ENCODE measurements around the gene SCAF8.
"Not testable (repeated sequence)": the region's sequence is repeated elsewhere in the genome, so short reads cannot be mapped to it uniquely, and the experiment has no call there.

Gene SCAF8

DNA sequence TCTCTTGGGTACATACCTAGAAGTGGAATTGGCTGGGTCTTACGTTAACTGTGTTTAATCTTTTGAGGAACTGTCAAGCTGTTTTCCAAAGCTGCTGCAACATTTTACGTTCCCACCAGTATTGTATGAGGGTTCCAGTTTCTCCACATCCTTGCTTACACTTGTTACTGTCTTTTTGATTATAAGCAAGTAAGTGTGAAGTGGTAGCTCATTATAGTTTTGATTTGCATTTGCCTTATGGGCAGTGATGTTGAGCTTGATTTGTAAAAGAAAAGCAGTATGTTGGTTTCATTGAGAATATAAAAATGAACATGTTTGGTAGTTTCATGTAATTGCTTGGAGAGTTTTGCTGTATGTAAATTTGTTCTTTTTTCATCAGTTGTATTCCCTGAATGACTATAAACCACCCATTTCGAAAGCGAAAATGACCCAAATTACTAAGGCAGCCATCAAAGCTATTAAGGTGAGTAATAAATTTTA, 40.4 kb downstream of the SCAF8 start:
- no peak for DNase-seq (ENCODE audit: low read depth in 1 of 2, low spot score in 1 of 2)

DNA sequence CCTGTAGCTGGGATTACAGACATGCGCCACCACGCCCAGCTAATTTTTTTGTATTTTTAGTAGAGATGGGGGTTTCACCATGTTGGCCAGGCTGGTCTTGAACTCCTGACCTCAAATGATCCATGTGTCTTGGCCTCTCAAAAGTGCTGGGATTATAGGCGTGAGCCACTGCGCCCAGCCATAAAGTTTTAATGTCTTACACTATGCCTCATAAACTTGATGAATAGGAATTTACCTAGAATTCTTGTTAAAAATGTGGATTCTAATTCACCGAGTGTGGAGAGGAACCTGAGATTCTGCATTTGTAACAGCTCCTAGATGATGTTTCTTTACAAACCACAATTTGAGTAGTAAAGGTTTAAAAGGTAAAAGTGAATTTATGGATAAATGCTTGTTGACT, 45.9 kb downstream of the SCAF8 start:
- not testable (repeated sequence) for DNase-seq (ENCODE audit: low read depth in 1 of 2, low spot score in 1 of 2)

DNA sequence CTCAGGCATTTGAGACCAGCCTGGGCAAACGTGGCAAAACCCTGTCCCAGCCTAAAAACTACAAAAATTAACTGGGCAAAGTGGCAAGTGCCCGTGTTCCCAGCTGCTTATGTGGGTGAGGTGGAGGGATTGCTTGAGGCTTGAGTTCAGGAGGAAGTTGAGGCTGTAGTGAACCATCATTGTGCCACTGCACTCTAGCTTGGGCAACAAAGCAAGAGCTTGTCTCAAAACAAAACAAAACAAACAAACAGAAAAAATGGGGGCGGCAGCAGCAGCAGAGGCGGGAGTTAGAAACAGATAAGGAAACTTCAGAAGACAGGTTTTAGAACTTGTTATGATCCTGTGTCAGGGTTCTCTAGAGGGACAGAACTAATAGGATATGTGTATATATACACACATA, 49.0 kb downstream of the SCAF8 start:
- DNase-seq (ENCODE audit: low read depth in 1 of 2, low spot score in 1 of 2) = no peak

DNA sequence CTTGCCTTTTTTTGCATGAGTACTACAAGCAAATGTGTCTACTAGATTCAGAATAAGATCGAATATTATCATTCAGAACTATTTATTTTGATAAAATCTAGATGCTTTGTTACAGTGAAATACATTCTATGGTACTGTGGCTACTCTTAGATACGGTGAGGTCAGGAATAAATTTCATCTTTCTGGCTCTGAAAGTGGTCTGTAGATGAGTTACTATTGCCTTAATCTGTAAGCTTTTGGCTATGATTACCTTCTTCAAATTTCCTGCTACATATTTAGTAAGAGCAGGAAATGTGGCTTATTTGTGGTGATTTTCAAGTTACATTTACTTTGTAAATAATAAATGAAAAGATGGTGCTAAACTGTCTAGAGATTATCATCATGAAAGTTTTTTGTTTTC, 50.0 kb downstream of the SCAF8 start:
- DNase-seq (ENCODE audit: low read depth in 1 of 2, low spot score in 1 of 2) = no peak

DNA sequence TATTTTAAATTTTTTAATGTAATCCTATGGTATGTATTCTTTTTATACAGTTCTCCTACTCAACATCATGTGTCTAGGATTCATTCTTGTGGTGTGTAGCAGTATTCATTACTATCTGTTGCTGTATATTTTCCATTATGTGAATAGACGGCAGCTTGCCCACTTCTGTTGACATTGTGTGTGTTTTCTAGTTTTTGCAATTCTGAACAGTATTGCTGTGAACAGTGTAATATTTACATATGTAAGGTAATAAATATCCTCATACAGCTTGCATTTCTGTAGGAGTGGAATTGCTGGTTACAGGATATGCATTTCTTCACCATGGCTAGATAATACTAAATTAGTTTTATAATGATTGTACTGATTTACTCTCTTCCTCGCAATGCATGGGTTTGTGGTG, 51.9 kb downstream of the SCAF8 start:
- no peak for DNase-seq (ENCODE audit: low read depth in 1 of 2, low spot score in 1 of 2)

DNA sequence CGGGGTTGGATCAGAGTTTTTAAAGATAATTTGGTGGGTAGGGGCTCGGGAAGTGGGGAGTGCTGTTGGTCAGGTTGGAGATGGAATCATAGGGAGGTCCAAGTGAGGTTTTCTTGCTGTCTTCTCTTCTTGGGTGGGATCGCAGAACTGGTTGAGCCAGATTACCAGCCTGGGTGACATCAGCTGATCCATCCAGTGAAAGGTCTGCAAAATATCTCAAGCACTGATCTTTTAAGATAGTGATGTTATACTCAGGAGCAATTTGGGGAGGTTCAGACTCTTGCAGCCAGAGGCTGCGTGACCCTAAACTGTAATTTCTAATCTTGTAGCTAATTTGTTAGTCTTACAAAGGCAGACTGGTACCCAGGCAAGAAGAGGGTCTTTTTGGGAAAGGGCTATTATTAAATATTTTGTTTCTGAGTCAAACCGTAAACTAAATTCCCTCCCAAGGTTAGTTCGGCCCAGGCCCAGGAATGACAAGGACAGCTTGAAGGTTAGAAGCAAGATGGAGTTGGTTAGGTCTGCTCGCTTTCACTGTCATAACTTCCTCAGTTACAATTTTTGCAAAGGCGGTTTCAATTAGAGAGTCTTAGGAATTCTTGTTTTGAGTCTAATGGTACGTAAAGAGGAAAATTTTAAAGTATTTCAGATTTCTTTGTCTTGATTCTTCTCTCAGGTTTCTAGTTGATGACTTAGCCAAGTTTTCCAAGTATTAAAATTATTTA, 53.1 kb downstream of the SCAF8 start:
- DNase-seq (ENCODE audit: low read depth in 1 of 2, low spot score in 1 of 2) = no peak

DNA sequence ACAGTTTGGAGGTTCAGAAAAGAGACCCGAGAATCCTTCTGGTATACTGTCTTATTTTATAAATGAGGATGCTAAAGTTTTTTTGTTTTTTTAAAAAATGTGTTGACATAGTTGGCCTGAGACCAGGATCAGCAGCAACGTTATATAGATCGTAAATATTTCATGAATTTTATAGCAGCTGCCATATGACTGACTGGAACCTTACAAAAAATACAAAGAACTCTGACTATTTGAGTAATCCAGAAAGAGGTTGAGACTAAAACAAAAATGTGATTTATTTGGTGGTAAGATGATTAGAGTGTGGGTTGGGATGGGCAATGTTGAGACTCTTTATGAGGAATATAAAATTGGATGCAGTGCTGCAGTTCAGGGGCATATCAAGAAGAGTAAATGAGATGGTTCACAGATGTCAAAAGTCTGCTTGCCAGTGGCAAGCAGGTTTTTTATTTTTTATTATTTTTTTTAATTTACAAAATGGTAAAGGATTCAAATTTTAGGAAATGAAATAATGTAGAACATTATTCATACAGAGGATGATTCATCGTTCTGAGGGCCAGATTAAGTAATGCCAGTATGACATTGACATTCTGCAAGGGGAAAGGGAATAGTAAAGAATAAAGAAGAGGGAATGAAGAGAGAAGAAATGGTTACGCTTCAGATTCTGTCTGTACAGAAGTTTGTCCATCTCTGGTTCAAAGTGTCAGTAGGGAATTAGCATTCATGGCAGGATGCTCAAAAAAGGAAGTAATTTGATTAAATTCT, 58.5 kb downstream of the SCAF8 start:
- no peak for DNase-seq (ENCODE audit: low read depth in 1 of 2, low spot score in 1 of 2)

DNA sequence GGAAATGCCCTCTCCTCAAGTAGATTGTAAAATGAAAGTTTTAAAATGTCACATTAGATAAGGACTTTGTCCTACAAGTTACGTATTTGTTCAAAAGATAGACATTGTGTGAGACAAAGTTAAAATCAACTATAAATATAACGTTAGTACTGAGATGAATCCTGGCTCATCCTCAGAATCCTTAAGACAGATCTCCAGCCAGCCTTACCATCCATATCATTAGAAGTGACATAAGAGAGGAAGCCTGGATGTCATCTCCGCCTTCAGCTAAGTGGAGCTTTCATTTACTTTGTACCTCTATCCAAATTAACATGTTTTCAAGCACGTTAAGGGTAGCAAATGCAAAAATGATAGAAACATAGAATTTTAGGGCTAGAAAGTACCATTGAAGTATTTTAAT, 59.1 kb downstream of the SCAF8 start:
- no peak for DNase-seq (ENCODE audit: low read depth in 1 of 2, low spot score in 1 of 2)

DNA sequence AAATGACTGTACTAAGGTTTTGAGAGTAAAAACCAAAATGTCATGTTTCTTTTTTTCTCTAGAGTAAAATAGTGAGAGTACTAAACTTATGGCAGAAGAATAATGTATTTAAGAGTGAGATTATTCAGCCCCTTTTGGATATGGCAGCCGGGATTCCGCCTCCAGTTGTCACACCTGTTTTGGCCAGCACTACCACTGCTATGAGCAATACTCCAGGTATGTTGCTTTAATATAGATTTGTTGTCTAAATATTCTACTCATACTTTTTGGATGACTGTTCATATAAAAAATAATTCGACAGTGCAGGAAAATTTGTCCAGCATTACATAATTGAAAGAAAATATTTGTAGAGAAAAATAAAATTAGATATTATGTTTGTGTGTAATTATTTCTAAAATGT, 59.5 kb downstream of the SCAF8 start:
- DNase-seq (ENCODE audit: low read depth in 1 of 2, low spot score in 1 of 2) = no peak

DNA sequence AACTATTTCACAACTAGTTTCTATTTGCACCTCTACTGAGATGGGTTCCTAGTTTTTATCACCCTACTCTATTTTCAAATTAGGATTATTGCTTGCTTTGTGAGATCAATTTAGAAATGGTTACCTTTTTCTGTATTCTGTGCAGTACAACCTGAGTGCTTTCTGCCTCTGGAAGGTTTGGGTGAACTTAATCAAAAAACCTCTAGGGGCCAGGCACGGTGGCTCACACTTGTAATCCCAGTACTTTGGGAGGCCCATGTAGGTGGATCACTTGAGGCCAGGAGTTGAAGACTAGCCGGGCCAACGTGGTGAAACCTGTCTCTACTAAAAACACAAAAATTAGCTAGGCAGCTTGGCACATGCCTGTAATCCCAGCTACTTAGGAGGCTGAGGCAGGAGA, 63.3 kb downstream of the SCAF8 start:
- DNase-seq (ENCODE audit: low read depth in 1 of 2, low spot score in 1 of 2) = no peak

DNA sequence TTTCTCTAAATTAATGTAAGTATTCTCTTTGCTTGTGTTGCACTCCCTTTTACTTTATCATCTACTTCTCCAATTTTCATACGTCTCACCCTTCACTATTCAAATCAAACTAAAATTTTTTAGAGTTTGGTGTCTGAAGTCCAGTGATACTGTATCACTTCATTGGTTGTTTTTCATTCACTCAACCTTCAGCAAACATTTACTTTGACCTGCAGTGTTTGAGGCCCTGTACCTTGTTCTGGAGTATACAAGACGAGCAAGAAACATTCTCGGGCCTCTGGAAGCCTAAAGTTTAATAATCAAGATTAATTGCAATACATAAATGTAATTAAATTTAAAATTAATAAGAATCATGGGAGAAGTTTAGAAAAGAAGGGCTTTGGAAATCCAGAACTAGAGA, 64.6 kb downstream of the SCAF8 start:
- DNase-seq (ENCODE audit: low read depth in 1 of 2, low spot score in 1 of 2) = no peak

DNA sequence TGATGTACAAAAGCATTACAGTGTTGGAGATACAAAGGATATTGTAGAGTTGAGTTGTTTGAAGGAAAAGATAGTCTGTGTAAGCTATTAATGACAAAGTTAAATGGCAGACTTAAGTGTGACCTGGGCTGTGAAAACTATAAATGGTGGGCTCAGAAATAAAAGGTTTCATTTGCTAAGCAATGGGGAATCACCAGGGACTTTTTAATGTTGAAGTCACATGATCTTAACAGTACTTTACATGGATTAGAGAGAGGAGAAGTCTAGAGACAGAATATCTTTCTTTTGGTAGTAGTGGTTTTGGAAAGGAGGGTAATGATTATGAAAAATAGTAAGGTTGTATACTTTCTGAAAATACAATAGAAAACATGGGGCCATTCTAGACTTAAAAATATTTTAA, 67.1 kb downstream of the SCAF8 start:
- no peak for DNase-seq (ENCODE audit: low read depth in 1 of 2, low spot score in 1 of 2)

DNA sequence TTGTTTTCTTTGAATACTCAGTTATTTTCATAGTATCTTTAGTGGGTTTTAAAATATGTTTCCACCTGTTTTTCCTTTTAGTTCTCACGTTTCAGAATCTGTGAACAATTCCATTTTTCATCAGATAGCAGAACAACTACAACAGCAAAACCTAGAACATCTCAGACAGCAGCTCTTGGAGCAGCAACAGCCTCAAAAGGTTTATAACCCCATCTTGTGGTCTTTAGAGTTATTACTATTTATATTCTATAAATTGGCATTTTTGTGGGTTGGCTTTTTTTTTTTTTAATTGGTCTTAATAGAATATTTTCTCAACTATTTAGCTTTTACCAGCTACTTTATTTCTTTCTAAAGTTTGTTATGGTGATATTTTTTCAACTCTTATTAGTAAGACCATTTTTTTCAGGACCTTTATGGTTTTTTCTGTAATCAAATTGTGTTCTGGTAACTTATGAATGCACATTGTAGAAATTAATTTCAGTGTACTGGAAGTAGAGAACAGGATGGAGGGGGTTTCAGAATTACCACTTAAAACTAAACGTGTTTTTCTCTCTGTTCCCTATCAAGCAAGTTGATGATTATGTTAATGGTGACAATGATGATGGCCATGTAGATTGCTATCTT, 72.2 kb downstream of the SCAF8 start:
- DNase-seq (ENCODE audit: low read depth in 1 of 2, low spot score in 1 of 2) = no peak

DNA sequence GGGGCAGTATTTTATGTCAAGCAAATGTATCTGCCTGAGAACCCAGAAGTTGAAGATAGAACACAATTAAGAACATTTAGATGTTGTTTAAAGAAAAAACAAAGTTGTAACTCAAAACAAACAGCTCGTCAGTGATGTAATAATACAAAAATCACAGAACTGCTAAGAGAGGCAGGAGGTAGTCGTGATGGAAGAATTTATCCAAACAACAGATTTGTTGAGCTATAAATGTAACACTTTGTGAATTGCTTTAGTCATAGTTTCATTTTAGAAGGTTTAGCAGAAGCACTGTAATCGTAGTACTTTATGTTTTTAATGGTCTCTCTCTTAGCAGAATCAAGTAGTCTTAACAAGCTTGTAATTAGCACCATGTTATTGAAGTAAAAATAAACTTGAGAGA, 73.6 kb downstream of the SCAF8 start:
- no peak for DNase-seq (ENCODE audit: low read depth in 1 of 2, low spot score in 1 of 2)

DNA sequence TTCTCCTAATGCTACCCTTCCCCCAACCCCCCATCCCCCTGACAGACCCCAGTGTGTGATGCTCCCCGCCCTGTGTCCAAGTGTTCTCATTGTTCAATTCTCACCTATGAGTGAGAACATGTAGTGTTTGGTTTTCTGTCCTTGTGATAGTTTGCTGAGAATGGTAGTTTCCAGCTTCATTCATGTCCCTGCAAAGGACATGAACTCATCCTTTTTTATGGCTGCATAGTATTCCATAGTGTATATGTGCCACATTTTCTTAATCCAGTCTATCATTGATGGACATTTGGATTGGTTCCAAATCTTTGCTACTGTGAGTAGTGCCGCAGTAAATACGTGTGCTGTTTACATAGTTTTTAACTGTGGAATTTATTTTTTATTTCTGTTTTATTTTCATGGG, 78.4 kb downstream of the SCAF8 start:
- not testable (repeated sequence) for DNase-seq (ENCODE audit: low read depth in 1 of 2, low spot score in 1 of 2)

DNA sequence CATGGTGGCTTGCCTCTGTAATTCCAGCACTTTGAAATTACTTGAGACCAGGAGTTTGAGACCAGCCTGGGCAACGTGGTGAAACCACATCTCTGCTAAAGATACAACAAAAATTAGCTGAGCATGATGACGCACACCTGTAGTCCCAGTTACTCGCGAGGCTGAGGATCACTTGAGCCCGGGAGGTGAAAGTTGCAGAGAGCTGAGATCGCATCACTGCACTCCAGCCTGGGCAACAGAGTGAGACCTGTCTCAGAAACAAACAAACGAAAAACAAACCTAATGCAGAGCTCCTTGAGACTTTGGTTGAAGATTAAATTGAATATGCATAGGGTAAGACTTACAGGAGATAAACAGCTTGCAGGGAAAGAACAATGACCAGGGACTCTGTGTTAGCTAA, 80.8 kb downstream of the SCAF8 start:
- no peak for DNase-seq (ENCODE audit: low read depth in 1 of 2, low spot score in 1 of 2)

DNA sequence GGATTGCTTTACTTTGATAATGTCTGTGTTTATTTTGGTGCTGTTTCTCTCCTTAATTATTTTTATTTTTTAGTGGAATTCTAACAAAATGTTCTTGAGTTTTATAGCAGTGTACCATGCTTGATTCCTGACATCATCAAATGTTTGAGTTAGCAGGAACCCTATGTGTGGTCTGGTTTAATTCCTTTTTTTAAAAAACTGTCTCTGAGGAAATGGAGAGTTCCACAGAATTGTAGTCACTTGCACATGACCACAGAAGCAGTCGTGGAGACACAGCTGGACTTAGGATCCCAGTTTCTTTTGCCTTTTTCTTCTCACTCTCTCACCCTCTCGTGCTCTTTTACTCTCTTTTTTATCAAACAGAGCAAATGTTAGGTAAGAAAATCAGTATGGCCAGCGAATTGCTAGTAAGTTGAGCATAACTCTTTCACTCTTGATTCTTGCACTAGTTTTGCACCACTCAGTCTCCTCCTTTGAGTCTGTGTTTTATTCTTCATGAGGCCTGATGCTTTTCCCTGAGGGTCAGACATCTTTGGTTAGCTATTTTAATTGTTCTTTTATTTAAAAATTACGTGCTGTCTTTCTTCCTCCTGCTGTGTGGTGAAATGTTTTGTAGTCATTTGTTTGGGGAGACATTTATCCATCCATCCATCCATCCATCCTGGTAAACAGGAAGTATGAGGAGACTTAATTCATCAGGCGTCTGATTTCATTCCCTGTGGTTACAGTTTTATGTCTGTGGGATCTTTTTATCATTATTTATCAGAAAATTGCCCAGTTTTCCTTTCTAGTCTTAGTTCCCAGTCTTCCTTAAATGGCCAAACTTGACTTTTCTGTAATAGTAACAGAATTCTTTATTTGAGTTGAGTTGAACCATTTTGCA, 83.0 kb downstream of the SCAF8 start:
- DNase-seq (ENCODE audit: low read depth in 1 of 2, low spot score in 1 of 2) = no peak

DNA sequence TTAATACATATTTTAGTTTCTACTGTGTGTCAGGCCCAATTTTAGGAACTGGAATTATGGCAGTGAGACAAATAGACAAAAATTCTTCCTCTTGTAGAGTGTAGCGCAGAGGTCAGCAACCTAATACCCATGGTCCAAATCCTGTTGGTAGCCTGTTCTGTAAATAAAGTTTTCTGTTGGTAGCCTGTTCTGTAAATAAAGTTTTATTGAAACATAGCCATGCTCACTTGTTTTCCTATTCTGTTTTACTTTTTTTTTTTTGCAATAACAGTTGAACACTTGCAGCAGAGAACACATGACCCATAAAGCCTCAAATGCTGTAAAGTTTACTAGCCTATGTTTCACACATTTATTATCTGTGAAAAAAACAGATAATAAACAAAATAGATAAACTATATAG, 87.9 kb downstream of the SCAF8 start:
- DNase-seq (ENCODE audit: low read depth in 1 of 2, low spot score in 1 of 2) = no peak

DNA sequence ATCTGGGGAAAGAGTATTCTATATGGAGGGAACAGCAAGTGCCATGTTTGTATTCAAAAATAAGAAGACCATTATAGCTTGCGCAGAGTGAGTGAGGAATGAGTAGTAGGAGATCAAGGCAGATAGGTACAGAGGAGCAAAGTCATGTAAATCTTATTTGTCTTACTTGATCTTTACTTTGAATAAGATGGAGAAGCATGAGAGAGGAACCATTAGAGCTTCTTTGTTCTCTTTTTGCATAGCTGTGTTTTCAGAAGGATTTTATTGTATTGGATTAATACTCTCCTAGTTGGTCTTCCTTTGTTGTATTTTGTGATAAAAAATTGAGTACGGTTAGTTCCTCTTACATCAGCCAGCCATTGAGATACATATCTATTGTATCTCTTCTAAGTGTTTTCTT, 88.4 kb downstream of the SCAF8 start:
- DNase-seq (ENCODE audit: low read depth in 1 of 2, low spot score in 1 of 2) = no peak

DNA sequence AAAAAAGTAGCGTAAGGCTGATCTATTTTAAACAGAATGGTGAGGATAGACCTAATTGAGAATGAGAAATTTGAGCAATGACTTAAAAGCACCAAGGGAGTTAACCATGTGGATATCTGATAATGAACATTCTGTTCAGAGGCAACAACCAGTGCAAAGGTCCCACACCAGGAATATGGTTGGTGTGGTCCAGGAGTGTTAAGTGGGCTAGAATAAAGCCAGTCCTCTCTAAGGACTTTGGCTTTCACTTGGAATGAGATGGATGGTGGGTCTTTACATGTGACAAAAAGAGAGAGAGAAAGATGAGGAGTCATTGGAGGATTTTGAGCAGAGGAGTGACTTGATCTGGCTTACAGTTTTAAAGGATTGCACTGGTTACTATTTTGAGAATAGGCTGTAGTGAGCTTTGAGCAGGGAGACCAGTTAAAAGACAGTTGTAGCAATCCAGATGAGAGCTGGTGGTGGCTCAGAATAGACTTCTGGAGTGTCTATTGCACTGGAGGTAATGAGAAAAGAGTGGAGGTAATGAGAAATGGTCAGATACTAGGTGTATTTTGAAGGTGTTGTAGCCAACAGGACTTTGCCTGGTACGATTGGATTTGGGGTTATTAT, 89.8 kb downstream of the SCAF8 start:
- DNase-seq (ENCODE audit: low read depth in 1 of 2, low spot score in 1 of 2) = no peak

DNA sequence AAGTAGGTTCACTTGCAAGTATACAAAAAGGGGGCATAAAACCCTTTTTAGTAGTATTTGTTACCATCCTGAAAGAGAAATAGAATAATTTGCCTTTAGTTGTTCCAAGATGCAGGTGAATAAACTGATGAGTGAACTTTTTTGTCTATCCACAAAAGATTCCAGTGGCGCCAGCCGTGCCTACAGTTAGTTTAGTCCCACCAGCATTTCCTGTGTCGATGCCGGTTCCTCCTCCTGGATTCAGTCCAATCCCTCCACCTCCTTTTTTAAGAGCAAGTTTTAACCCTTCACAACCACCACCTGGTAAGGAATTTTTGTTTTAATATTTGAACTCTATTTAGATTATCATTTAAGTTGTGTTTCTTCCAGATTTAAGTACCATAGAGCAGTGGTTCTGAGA, 90.9 kb downstream of the SCAF8 start:
- no peak for DNase-seq (ENCODE audit: low read depth in 1 of 2, low spot score in 1 of 2)

All from stimulated activated CD4-positive, alpha-beta T cell treated with anti-CD3 and anti-CD28 coated beads, Interleukin-15, amount 100 ng/mL, for 1 hour (primary cell).